HUES64 (cell line): ENCODE measurements around the gene PPP6R3.

ENCODE experiments used
- H3K27ac ChIP-seq: 2 replicates; pipeline ENCODE4 v1.7.0; 2013; ENCODE audit warnings: low read depth, low read length, inconsistent platforms
- H3K27me3 ChIP-seq: 2 replicates; pipeline ENCODE4 v1.6.1; 2013; ENCODE audit warnings: mild to moderate bottlenecking, low read length; ENCODE audit not compliant: insufficient read depth
- H3K36me3 ChIP-seq: 2 replicates; pipeline ENCODE4 v1.6.1; 2013; ENCODE audit warnings: mild to moderate bottlenecking, low read length; ENCODE audit not compliant: insufficient read depth
- H3K4me1 ChIP-seq: 2 replicates; pipeline ENCODE4 v1.6.1; 2013; ENCODE audit warnings: mild to moderate bottlenecking, low read length, moderate library complexity; ENCODE audit not compliant: insufficient read depth
- H3K4me3 ChIP-seq: 2 replicates; pipeline ENCODE4 v1.5.1; 2013; ENCODE audit warnings: mild to moderate bottlenecking, low read length, moderate library complexity
- H3K9ac ChIP-seq: 2 replicates; pipeline ENCODE4 v1.6.1; 2013; ENCODE audit warnings: mild to moderate bottlenecking, low read depth, low read length
- H3K9me3 ChIP-seq: 2 replicates; pipeline ENCODE4 v1.6.1; 2013; ENCODE audit warnings: low read depth, low read length; ENCODE audit not compliant: insufficient read depth
- WGBS: fragments of 150-250, 120-280 bp; methylation state at CpG from one replicate; pipeline ENCODE4 v1.1.7; 2013; ENCODE audit warnings: missing lambda C conversion rate; 5-methylcytosine and 5-hydroxymethylcytosine counted together

PPP6R3 gene

GRCh38 chr11:68653486-68654430 lies 193.2 kb downstream of the PPP6R3 start:
- Histone ChIP-seq H3K9me3 (peaks cover 5% of the 10 kb centered on the region; the same call in 1 of the 2 replicates), H3K9ac (no peak overlapping the region), H3K4me1 (peaks cover 8% of the 10 kb centered on the region), H3K4me3 (no peak overlapping the region), H3K27ac (no peak overlapping the region), H3K27me3 (no peaks in the 10 kb centered on the region), H3K36me3 (no peaks in the 10 kb centered on the region)
- 79% methylated on average over 24 of the region's 24 CpGs for WGBS

DNA sequence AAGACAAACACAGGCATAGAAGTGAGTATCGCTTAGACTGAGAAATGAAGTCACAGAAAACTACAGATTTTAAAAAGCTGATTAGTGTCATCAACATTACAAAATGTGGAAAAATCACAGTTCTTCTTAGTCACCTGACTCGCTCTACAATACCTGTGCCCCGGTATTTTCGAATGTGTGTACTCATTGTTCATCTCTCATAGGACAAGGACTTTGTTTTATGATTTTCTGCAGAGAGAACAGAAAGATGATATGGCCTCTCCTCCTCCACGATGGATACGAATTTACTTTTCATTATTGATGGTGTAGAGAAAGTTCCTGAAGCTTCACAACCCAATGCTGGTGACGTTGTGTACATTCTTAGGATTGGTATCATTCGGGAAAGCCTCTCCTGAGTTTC lies 194.4 kb downstream of the PPP6R3 start:
- no peak overlapping the region for H3K9ac ChIP-seq
- H3K4me3 ChIP-seq, result no peak overlapping the region
- H3K36me3 ChIP-seq, result no peaks in the 10 kb centered on the region
- peaks cover 4% of the 10 kb centered on the region for H3K4me1 ChIP-seq
- H3K27me3 ChIP-seq, result no peaks in the 10 kb centered on the region
- 96% methylated on average over 7 of the region's 8 CpGs for WGBS
- H3K27ac ChIP-seq, result no peak overlapping the region
- peaks cover 5% of the 10 kb centered on the region; the same call in 1 of the 2 replicates for H3K9me3 ChIP-seq

GRCh38 chr11:68655406-68655805 lies 194.9 kb downstream of the PPP6R3 start:
- Histone ChIP-seq H3K4me1 (peaks cover 3% of the 10 kb centered on the region), H3K36me3 (no peaks in the 10 kb centered on the region), H3K27me3 (no peaks in the 10 kb centered on the region), H3K4me3 (no peak overlapping the region), H3K27ac (no peak overlapping the region), H3K9ac (no peak overlapping the region), H3K9me3 (peaks cover 5% of the 10 kb centered on the region; the same call in 1 of the 2 replicates)
- WGBS, result 90% methylated on average over 7 of the region's 7 CpGs

DNA sequence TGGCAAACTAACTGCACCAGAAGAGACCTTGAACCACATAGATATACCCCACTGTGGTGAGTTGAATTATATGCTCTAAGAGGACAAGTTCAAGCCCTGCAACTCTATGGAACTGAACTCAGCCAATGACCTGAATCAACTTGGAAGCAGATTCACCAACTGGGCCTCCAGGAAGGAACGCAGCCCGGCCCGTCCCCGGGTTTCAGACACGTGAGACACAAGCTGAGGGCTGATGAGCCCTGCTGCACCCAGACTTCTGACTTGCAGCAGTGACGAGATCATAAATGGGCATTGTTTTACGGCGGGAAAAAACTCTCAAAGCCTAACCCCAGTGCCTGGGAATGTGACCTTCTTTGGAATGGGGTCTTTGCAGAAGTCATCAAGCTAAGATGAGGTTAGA lies 195.3 kb downstream of the PPP6R3 start:
- Histone ChIP-seq H3K27me3 (no peaks in the 10 kb centered on the region), H3K27ac (no peak overlapping the region), H3K4me1 (peaks cover 3% of the 10 kb centered on the region), H3K4me3 (no peak overlapping the region), H3K9me3 (peaks cover 5% of the 10 kb centered on the region; the same call in 1 of the 2 replicates), H3K9ac (no peak overlapping the region), H3K36me3 (no peaks in the 10 kb centered on the region)
- 93% methylated on average over 8 of the region's 8 CpGs for WGBS

DNA sequence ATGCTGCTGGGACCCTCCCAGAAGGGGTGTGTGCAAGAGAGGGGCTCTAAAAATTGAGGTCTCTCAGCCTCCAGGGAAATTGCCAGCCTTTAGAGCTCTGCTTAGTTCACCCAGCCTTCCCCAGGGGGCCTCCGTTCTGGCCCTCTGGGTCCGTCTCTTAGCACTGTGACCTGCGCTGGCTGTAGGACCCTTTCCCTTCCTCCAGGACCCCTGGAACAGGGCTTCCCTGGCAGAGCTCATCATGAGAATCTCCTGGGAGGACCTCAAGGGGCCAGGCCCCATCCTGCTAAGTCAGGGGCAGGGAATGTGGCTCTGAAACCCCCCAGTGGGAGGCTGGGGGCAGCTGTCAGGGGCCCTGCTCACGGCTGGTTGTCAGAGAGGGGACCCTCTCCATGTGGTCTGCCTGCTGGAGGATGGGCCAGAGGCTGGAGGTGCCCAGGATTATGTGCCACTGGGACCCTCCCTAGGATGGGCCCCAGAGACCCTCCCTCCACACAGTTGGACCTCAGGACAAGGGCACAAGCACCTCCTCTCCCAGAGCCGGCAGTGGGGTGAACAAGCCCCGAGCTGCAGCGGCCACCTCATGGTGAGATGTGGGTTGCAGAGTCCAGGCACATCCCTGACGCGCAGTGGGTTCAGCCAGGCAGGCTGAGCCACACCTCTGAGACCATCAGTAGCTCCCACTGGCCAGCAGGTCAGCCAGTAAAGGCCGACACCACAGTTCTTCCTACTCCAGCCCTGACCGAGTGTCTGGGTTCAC lies 196.6 kb downstream of the PPP6R3 start:
- no peak overlapping the region for H3K27ac ChIP-seq
- H3K9ac ChIP-seq, result no peak overlapping the region
- no peak overlapping the region for H3K4me3 ChIP-seq
- H3K27me3 ChIP-seq, result no peaks in the 10 kb centered on the region
- no peaks in the 10 kb centered on the region for H3K4me1 ChIP-seq
- WGBS, result 93% methylated on average over 11 of the region's 11 CpGs
- peaks cover 5% of the 10 kb centered on the region; the same call in 1 of the 2 replicates for H3K9me3 ChIP-seq
- no peaks in the 10 kb centered on the region for H3K36me3 ChIP-seq

DNA sequence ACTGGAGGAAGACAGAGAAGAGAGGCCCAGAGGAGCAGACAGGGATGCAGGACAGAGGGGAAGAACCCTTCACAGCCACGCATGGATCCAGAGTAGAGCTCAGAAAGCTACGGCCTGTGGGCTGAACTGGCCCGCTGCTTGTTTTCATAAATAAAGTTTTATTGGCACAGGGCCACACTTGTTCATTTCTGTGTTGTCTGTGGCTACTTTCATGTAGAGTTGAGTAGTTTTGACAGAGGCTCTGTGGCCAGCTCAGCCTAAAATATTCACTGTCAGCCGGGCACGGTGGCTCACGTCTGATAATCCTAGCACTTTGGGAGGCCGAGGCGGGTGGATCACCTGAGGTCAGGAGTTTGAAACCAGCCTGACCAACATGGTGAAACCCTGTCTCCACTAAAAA lies 197.5 kb downstream of the PPP6R3 start:
- Histone ChIP-seq H3K27ac (no peak overlapping the region), H3K4me1 (no peaks in the 10 kb centered on the region), H3K9me3 (peaks cover 9% of the 10 kb centered on the region; the same call in 1 of the 2 replicates), H3K9ac (no peak overlapping the region), H3K4me3 (no peak overlapping the region), H3K27me3 (no peaks in the 10 kb centered on the region), H3K36me3 (no peaks in the 10 kb centered on the region)
- 95% methylated on average over 8 of the region's 8 CpGs for WGBS

GRCh38 chr11:68658661-68659060 lies 198.1 kb downstream of the PPP6R3 start:
- peaks cover 9% of the 10 kb centered on the region; the same call in 1 of the 2 replicates for H3K9me3 ChIP-seq
- H3K9ac ChIP-seq, result no peak overlapping the region
- no peak overlapping the region for H3K4me3 ChIP-seq
- no peaks in the 10 kb centered on the region for H3K4me1 ChIP-seq
- H3K36me3 ChIP-seq, result no peaks in the 10 kb centered on the region
- H3K27ac ChIP-seq, result no peak overlapping the region
- 95% methylated on average over 13 of the region's 13 CpGs for WGBS
- no peaks in the 10 kb centered on the region for H3K27me3 ChIP-seq

DNA sequence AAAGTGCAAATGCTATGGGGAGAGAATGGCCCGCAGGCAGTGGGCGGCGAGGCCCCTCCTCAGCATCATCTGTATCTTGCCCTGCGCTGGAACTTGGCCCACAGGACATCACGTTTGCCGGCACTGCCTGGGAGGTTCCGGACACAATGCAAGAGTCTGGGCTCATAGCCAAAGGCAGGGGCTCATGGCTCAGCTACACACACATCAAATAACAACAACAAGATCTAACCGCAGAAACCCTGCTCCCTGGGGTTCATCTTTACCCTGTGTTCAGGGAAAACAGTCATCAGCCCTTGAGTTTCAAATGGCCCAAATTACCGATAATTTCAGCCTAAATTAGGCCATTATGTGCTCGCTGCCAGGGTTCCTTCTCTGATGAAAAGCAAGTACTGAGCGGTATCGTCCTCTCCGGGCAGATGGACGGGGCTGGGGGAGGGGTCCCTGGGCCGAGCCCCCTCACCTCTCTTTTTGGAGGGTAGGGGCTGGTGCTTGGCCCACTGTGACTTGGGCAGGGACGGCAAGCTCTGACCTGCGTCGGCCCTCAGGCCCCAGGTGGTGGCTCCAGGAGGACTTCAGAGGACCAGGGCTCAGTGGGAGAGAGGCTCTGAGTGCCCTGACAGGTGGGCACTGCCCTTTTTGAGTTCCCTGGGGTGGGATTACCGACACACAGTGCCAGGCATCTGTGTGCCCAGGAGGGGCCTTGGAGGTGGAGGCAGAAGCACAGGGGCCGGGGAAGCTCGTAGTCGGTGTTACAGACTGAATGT lies 198.8 kb downstream of the PPP6R3 start:
- WGBS, result 89% methylated on average over 22 of the region's 22 CpGs
- H3K27ac ChIP-seq, result no peak overlapping the region
- no peak overlapping the region for H3K9ac ChIP-seq
- no peaks in the 10 kb centered on the region for H3K4me1 ChIP-seq
- no peaks in the 10 kb centered on the region for H3K27me3 ChIP-seq
- no peak overlapping the region for H3K4me3 ChIP-seq
- H3K36me3 ChIP-seq, result no peaks in the 10 kb centered on the region
- peaks cover 9% of the 10 kb centered on the region; the same call in 1 of the 2 replicates for H3K9me3 ChIP-seq

DNA sequence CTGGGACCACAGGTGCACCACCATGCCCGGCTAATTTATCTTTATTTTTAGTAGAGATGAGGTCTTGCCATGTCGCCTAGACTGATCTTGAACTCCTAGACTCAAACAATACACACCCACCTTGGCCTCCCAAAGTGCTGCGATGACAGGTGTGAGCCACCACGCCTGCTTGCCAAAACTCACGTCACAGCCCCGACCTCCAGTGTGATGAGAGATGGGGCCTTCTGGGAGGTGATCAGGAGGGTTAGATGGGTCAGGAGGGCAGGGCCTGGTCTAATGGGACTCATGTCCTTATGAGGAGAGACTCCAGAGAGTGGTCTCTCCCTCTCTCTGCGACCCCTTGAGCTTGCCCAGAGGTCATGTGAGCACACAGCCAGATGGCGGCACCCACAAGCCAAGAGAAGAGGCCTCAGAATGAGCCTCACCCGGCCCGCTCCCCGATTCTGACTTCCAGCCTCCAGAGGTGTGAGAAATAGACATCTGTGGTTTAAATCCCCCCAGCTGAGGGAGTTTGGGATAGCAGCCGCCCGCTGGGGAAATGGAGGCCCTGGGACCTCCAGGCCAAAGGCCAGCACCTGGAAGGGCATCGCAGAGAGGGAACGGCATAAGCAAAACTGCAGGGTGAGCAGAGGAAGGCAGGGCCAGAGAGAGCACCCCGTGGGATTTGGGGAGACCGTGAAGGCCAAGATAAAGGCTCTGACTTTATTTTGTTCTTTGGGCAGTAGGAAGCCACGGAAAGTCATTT lies 199.7 kb downstream of the PPP6R3 start:
- 92% methylated on average over 18 of the region's 18 CpGs for WGBS
- no peak overlapping the region for H3K27ac ChIP-seq
- H3K36me3 ChIP-seq, result no peaks in the 10 kb centered on the region
- H3K9ac ChIP-seq, result no peak overlapping the region
- no peak overlapping the region for H3K4me3 ChIP-seq
- H3K9me3 ChIP-seq, result 0 out of 2 replicates have a peak, but pooled peaks cover 5% of the 10 kb centered on the region
- no peaks in the 10 kb centered on the region for H3K27me3 ChIP-seq
- H3K4me1 ChIP-seq, result no peaks in the 10 kb centered on the region

- 88% methylated on average over 15 of the region's 15 CpGs for WGBS
- Histone ChIP-seq H3K36me3 (no peaks in the 10 kb centered on the region), H3K9ac (no peak overlapping the region), H3K27ac (no peak overlapping the region), H3K4me1 (no peaks in the 10 kb centered on the region), H3K9me3 (0 out of 2 replicates have a peak, but pooled peaks cover 5% of the 10 kb centered on the region), H3K27me3 (no peaks in the 10 kb centered on the region), H3K4me3 (no peak overlapping the region)
Observed at GRCh38 chr11:68661014-68661413, 200.5 kb downstream of the PPP6R3 start.
